HEK293 (cell line): ENCODE measurements around the gene PPM1N.

ENCODE experiments used
- GLIS1 ChIP-seq: fragments of 450-650 bp; formaldehyde crosslinking; IDR thresholded peaks from 2 replicates; pipeline ENCODE4 v1.5.1; 2016; ENCODE audit warnings: missing biosample characterization, missing genetic modification characterization
- IKZF3 ChIP-seq: fragments of 450-650 bp; IDR thresholded peaks from 2 replicates; pipeline ENCODE4 v1.5.0; 2018; ENCODE audit warnings: missing biosample characterization, mild to moderate bottlenecking, missing genetic modification characterization, moderate library complexity
- KLF1 ChIP-seq: fragments of 450-650 bp; formaldehyde crosslinking; IDR thresholded peaks from 2 replicates; pipeline ENCODE4 v1.5.1; 2016; ENCODE audit warnings: missing biosample characterization, missing genetic modification characterization
- PRDM1 ChIP-seq: fragments of 450-650 bp; formaldehyde crosslinking; IDR thresholded peaks from 2 replicates; pipeline ENCODE4; 2016; ENCODE audit warnings: missing biosample characterization, missing genetic modification characterization
- ZBTB48 ChIP-seq: fragments of 450-650 bp; formaldehyde crosslinking; IDR thresholded peaks from 2 replicates; pipeline ENCODE4 v1.5.1; 2016; ENCODE audit warnings: missing biosample characterization, missing genetic modification characterization
- ZNF18 ChIP-seq: fragments of 450-650 bp; formaldehyde crosslinking; IDR thresholded peaks from 2 replicates; pipeline ENCODE4 v1.5.1; 2016; ENCODE audit warnings: missing biosample characterization, missing genetic modification characterization
- ZNF2 ChIP-seq: fragments of 450-650 bp; formaldehyde crosslinking; IDR thresholded peaks from 2 replicates; pipeline ENCODE4 v1.5.1; 2016; ENCODE audit warnings: missing biosample characterization, missing genetic modification characterization
- ZNF571 ChIP-seq: fragments of 450-650 bp; formaldehyde crosslinking; IDR thresholded peaks from 2 replicates; pipeline ENCODE4 v1.5.0; 2017; ENCODE audit warnings: missing biosample characterization, missing genetic modification characterization
- ZNF843 ChIP-seq: fragments of 450-650 bp; formaldehyde crosslinking; IDR thresholded peaks from 2 replicates; pipeline ENCODE4 v1.5.1; 2016; ENCODE audit warnings: missing biosample characterization, missing genetic modification characterization
- TF ChIP-seq, protein P1 (sequence below): fragments of 450-650 bp; formaldehyde crosslinking; IDR thresholded peaks from 2 replicates; pipeline ENCODE4 v1.5.1; 2016; ENCODE audit warnings: missing biosample characterization, missing genetic modification characterization, borderline replicate concordance
- TF ChIP-seq, protein P2 (sequence below): fragments of 450-650 bp; formaldehyde crosslinking; IDR thresholded peaks from 2 replicates; pipeline ENCODE4 v1.5.1; 2016; ENCODE audit warnings: missing biosample characterization, missing genetic modification characterization
- TF ChIP-seq, protein P3 (sequence below): fragments of 450-650 bp; formaldehyde crosslinking; conservative IDR thresholded peaks from 2 replicates; pipeline ENCODE4 v1.5.1; 2016; ENCODE audit warnings: low read depth, missing biosample characterization, missing genetic modification characterization
- TF ChIP-seq, protein P4 (sequence below): fragments of 450-650 bp; formaldehyde crosslinking; IDR thresholded peaks from 2 replicates; pipeline ENCODE4 v1.5.1; 2016; ENCODE audit warnings: missing biosample characterization, missing genetic modification characterization
- TF ChIP-seq, protein P5 (sequence below): fragments of 450-650 bp; formaldehyde crosslinking; IDR thresholded peaks from 2 replicates; pipeline ENCODE4; 2016; ENCODE audit warnings: missing biosample characterization, missing genetic modification characterization

The PPM1N gene

DNA sequence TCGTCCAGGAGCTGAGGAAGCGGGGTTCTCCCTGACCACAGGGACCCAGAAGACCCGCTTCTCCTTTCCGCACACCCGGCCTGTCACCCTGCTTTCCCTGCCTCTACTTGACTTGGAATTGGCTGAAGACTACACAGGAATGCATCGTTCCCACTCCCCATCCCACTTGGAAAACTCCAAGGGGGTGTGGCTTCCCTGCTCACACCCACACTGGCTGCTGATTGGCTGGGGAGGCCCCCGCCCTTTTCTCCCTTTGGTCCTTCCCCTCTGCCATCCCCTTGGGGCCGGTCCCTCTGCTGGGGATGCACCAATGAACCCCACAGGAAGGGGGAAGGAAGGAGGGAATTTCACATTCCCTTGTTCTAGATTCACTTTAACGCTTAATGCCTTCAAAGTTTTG lies 27.9 kb downstream of the PPM1N start (continued):
- TF ChIP-seq, protein P1, sequence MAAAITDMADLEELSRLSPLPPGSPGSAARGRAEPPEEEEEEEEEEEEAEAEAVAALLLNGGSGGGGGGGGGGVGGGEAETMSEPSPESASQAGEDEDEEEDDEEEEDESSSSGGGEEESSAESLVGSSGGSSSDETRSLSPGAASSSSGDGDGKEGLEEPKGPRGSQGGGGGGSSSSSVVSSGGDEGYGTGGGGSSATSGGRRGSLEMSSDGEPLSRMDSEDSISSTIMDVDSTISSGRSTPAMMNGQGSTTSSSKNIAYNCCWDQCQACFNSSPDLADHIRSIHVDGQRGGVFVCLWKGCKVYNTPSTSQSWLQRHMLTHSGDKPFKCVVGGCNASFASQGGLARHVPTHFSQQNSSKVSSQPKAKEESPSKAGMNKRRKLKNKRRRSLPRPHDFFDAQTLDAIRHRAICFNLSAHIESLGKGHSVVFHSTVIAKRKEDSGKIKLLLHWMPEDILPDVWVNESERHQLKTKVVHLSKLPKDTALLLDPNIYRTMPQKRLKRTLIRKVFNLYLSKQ (tag by site-specific recombination) = no peak
- TF ChIP-seq ZNF571 (tag by site-specific recombination) (no peak), IKZF3 (tag by site-specific recombination) (peak; percentile 84), GLIS1 (tag by site-specific recombination) (peak; percentile 60), PRDM1 (peak; percentile 37; the same call in 1 of the 2 replicates), ZNF18 (tag by site-specific recombination) (0 out of 2 replicates have a peak, but pooled peaks have one; percentile 26), KLF1 (tag by site-specific recombination) (peak; percentile 51; the same call in 1 of the 2 replicates), ZNF2 (tag by site-specific recombination) (no peak), ZBTB48 (tag by site-specific recombination) (0 out of 2 replicates have a peak, but pooled peaks have one; percentile 6), ZNF843 (no peak)
- TF ChIP-seq, protein P2, sequence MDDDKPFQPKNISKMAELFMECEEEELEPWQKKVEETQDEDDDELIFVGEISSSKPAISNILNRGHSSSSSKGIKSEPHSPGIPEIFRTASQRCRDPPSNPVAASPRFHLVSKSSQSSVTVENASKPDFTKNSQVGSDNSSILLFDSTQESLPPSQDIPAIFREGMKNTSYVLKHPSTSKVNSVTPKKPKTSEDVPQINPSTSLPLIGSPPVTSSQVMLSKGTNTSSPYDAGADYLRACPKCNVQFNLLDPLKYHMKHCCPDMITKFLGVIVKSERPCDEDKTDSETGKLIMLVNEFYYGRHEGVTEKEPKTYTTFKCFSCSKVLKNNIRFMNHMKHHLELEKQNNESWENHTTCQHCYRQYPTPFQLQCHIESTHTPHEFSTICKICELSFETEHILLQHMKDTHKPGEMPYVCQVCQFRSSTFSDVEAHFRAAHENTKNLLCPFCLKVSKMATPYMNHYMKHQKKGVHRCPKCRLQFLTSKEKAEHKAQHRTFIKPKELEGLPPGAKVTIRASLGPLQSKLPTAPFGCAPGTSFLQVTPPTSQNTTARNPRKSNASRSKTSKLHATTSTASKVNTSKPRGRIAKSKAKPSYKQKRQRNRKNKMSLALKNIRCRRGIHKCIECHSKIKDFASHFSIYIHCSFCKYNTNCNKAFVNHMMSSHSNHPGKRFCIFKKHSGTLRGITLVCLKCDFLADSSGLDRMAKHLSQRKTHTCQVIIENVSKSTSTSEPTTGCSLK = no peak
- TF ChIP-seq, protein P3, sequence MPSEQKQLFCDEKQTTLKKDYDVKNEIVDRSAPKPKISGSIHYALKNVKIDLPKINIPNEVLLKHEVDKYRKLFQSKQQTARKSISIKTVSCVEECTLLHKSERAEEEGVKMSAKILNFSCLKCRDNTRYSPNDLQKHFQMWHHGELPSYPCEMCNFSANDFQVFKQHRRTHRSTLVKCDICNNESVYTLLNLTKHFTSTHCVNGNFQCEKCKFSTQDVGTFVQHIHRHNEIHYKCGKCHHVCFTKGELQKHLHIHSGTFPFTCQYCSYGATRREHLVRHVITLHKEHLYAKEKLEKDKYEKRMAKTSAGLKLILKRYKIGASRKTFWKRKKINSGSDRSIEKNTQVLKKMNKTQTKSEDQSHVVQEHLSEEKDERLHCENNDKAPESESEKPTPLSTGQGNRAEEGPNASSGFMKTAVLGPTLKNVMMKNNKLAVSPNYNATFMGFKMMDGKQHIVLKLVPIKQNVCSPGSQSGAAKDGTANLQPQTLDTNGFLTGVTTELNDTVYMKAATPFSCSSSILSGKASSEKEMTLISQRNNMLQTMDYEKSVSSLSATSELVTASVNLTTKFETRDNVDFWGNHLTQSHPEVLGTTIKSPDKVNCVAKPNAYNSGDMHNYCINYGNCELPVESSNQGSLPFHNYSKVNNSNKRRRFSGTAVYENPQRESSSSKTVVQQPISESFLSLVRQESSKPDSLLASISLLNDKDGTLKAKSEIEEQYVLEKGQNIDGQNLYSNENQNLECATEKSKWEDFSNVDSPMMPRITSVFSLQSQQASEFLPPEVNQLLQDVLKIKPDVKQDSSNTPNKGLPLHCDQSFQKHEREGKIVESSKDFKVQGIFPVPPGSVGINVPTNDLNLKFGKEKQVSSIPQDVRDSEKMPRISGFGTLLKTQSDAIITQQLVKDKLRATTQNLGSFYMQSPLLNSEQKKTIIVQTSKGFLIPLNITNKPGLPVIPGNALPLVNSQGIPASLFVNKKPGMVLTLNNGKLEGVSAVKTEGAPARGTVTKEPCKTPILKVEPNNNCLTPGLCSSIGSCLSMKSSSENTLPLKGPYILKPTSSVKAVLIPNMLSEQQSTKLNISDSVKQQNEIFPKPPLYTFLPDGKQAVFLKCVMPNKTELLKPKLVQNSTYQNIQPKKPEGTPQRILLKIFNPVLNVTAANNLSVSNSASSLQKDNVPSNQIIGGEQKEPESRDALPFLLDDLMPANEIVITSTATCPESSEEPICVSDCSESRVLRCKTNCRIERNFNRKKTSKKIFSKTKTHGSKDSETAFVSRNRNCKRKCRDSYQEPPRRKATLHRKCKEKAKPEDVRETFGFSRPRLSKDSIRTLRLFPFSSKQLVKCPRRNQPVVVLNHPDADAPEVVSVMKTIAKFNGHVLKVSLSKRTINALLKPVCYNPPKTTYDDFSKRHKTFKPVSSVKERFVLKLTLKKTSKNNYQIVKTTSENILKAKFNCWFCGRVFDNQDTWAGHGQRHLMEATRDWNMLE = no peak
- TF ChIP-seq, protein P4, sequence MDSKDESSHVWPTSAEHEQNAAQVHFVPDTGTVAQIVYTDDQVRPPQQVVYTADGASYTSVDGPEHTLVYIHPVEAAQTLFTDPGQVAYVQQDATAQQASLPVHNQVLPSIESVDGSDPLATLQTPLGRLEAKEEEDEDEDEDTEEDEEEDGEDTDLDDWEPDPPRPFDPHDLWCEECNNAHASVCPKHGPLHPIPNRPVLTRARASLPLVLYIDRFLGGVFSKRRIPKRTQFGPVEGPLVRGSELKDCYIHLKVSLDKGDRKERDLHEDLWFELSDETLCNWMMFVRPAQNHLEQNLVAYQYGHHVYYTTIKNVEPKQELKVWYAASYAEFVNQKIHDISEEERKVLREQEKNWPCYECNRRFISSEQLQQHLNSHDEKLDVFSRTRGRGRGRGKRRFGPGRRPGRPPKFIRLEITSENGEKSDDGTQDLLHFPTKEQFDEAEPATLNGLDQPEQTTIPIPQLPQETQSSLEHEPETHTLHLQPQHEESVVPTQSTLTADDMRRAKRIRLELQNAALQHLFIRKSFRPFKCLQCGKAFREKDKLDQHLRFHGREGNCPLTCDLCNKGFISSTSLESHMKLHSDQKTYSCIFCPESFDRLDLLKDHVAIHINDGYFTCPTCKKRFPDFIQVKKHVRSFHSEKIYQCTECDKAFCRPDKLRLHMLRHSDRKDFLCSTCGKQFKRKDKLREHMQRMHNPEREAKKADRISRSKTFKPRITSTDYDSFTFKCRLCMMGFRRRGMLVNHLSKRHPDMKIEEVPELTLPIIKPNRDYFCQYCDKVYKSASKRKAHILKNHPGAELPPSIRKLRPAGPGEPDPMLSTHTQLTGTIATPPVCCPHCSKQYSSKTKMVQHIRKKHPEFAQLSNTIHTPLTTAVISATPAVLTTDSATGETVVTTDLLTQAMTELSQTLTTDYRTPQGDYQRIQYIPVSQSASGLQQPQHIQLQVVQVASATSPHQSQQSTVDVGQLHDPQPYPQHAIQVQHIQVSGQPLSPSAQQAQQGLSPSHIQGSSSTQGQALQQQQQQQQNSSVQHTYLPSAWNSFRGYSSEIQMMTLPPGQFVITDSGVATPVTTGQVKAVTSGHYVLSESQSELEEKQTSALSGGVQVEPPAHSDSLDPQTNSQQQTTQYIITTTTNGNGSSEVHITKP (tag by site-specific recombination) = peak; percentile 95
- TF ChIP-seq, protein P5, sequence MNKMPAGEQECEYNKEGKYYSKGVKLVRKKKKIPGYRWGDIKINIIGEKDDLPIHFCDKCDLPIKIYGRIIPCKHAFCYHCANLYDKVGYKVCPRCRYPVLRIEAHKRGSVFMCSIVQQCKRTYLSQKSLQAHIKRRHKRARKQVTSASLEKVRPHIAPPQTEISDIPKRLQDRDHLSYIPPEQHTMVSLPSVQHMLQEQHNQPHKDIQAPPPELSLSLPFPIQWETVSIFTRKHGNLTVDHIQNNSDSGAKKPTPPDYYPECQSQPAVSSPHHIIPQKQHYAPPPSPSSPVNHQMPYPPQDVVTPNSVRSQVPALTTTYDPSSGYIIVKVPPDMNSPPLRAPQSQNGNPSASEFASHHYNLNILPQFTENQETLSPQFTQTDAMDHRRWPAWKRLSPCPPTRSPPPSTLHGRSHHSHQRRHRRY (tag by site-specific recombination) = no peak
